ENCODE results near the gene TBX6. TPM values are rescaled to one million over a fixed set of nuclear protein-coding genes. Genes with fewer than 3 reads are reported as not detected.

Gene TBX6
- total RNA-seq, 2 donors from 2014 or later = 3.0 to 6.3 TPM

GRCh38 chr16:30108059-30108850 is 16.5 kb upstream of the TBX6 start:
- TF ChIP-seq CTCF (conservative IDR thresholded peaks at IDR 0.05) = no peak
- Histone ChIP-seq H3K4me1 (ENCODE audit: control insufficient read depth, insufficient read depth, low read length) (no peaks in the 10 kb centered on the region), H3K36me3 (ENCODE audit: control insufficient read depth, insufficient read depth, low read length) (no peaks in the 10 kb centered on the region), H3K27me3 (ENCODE audit: control insufficient read depth, insufficient read depth, low read length, poor library complexity, severe bottlenecking) (no peaks in the 10 kb centered on the region), H3K9me3 (ENCODE audit: control insufficient read depth, low read length) (no peaks in the 10 kb centered on the region), H3K4me3 (ENCODE audit: low read length) (no peak overlapping the region), H3K9ac (ENCODE audit: extremely low read depth, low read length, poor library complexity, severe bottlenecking) (no peak overlapping the region), H3K27ac (ENCODE audit: low read depth, low read length) (no peak overlapping the region)
- Mint-ChIP-seq H3K4me1 (no peaks in the 10 kb centered on the region), H3K36me3 (ENCODE audit: low read depth) (peaks cover 33% of the 10 kb centered on the region), H3K27me3 (ENCODE audit: insufficient read depth) (no peaks in the 10 kb centered on the region), H3K9me3 (no peaks in the 10 kb centered on the region), H3K4me3 (no peak overlapping the region), H3K27ac (no peak overlapping the region)
- WGBS, 2 experiments (ENCODE audit: insufficient coverage in 1 of 2, insufficient read length in 1 of 2) = 86 to 96% methylated on average over 4 to 15 of the region's 15 CpGs
- no peak for DNase-seq

- Histone ChIP-seq H3K4me3 (ENCODE audit: low read length) (no peak overlapping the region), H3K27me3 (ENCODE audit: control insufficient read depth, insufficient read depth, low read length, poor library complexity, severe bottlenecking) (no peaks in the 10 kb centered on the region), H3K4me1 (ENCODE audit: control insufficient read depth, insufficient read depth, low read length) (no peaks in the 10 kb centered on the region), H3K9me3 (ENCODE audit: control insufficient read depth, low read length) (no peaks in the 10 kb centered on the region), H3K27ac (ENCODE audit: low read depth, low read length) (no peak overlapping the region), H3K9ac (ENCODE audit: extremely low read depth, low read length, poor library complexity, severe bottlenecking) (no peak overlapping the region), H3K36me3 (ENCODE audit: control insufficient read depth, insufficient read depth, low read length) (no peaks in the 10 kb centered on the region)
- Mint-ChIP-seq H3K4me3 (no peak overlapping the region), H3K27ac (no peak overlapping the region), H3K36me3 (ENCODE audit: low read depth) (peaks cover 21% of the 10 kb centered on the region), H3K27me3 (ENCODE audit: insufficient read depth) (peaks cover 3% of the 10 kb centered on the region), H3K9me3 (peaks cover under 1% of the 10 kb centered on the region), H3K4me1 (no peaks in the 10 kb centered on the region)
- no peak for TF ChIP-seq CTCF (conservative IDR thresholded peaks at IDR 0.05)
- DNase-seq = no peak
- WGBS, 2 experiments (ENCODE audit: insufficient coverage in 1 of 2, insufficient read length in 1 of 2) = 93 to 94% methylated on average over 3 to 6 of the region's 6 CpGs
These were observed 12.8 kb upstream of the TBX6 start for GRCh38 chr16:30104492-30104891.

DNA sequence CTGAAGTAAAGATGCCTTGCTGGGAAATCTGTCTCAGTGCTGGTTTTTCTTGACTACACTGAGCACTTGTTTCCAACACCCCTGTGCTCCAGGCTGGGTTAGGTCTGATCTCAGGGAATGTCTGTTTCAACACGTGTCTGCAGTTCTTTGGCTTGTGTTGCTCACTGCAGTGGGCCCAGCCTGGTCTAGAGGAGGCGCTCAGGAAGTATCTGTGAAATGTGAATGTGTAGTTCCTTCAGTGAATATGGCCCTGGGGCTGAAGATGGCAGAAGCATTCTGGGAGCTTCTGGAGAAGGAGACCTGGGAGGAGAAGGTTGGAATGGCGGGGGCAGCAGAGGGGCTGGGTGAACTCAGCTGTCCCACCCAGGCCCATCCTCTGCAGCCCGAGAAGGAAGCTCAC is 12.4 kb upstream of the TBX6 start:
- no peak overlapping the region for H3K27ac ChIP-seq (ENCODE audit: low read depth, low read length)
- Mint-ChIP-seq H3K9me3 (peaks cover 2% of the 10 kb centered on the region), H3K27ac (no peak overlapping the region), H3K4me1 (no peaks in the 10 kb centered on the region), H3K27me3 (ENCODE audit: insufficient read depth) (peaks cover 3% of the 10 kb centered on the region), H3K36me3 (ENCODE audit: low read depth) (peaks cover 23% of the 10 kb centered on the region), H3K4me3 (no peak overlapping the region)
- WGBS, 2 experiments (ENCODE audit: insufficient coverage in 1 of 2, insufficient read length in 1 of 2) = 87 to 91% methylated on average over 3 to 4 of the region's 4 CpGs
- H3K4me1 ChIP-seq (ENCODE audit: control insufficient read depth, insufficient read depth, low read length) = no peaks in the 10 kb centered on the region
- no peaks in the 10 kb centered on the region for H3K27me3 ChIP-seq (ENCODE audit: control insufficient read depth, insufficient read depth, low read length, poor library complexity, severe bottlenecking)
- H3K9me3 ChIP-seq (ENCODE audit: control insufficient read depth, low read length) = no peaks in the 10 kb centered on the region
- no peak overlapping the region for H3K9ac ChIP-seq (ENCODE audit: extremely low read depth, low read length, poor library complexity, severe bottlenecking)
- no peaks in the 10 kb centered on the region for H3K36me3 ChIP-seq (ENCODE audit: control insufficient read depth, insufficient read depth, low read length)
- H3K4me3 ChIP-seq (ENCODE audit: low read length) = no peak overlapping the region
- no peak for TF ChIP-seq CTCF (conservative IDR thresholded peaks at IDR 0.05)
- DNase-seq = no peak

Data from endodermal cell (in vitro differentiated cells).